Endothelial cell of umbilical vein (primary cell): ENCODE measurements around the gene IFT27. TPM values are rescaled to one million over a fixed set of nuclear protein-coding genes. Genes with fewer than 3 reads are reported as not detected.

Experiments
- BruUV-seq: library from RNA; stranded (reverse); fragments of 400-500 nt; replicated peaks from 2 replicates; lab custom pipeline; 2021; lab: Mats Ljungman, UMichigan
- CTCF ChIA-PET: fragments of 300-600, 350-600 bp; sonication (Branson Sonifier 250); formaldehyde crosslinking; loops from one replicate; lab custom pipeline; 2021; ENCODE audit warnings: antibody characterized with exemption, inconsistent platforms; lab: Charles Lee
- POLR2A ChIA-PET: fragments of 300-600, 350-600 bp; sonication (Branson Sonifier 250); formaldehyde crosslinking; loops from one replicate; lab custom pipeline; 2021; ENCODE audit warnings: antibody characterized with exemption, inconsistent platforms; lab: Charles Lee
- DNase-seq: peaks from one replicate; pipeline ENCODE4 v3.0.0-alpha.2; 2011; ENCODE audit warnings: low read depth, low spot score
- FAIRE-seq: peaks from 2 replicates; lab custom pipeline; 2011; peaks lifted over from hg19 to GRCh38; lab: Jason Lieb, UNC
- H2AFZ ChIP-seq: 2 replicates; pipeline ENCODE4 v1.6.0; 2012; ENCODE audit warnings: low read depth, low read length, control low read depth, inconsistent platforms
- H3K27ac ChIP-seq: 2 replicates; pipeline ENCODE4 v1.5.1; 2011; ENCODE audit warnings: low read depth, mild to moderate bottlenecking, control low read depth, low read length, moderate library complexity; ENCODE audit not compliant: insufficient read depth
- H3K27me3 ChIP-seq, 2 experiments: 2 replicates each; pipeline versions ENCODE4 v1.6.0 to v1.6.1; 2011; ENCODE audit warnings: low read length in 2 of 2, mixed read lengths in 1 of 2; ENCODE audit not compliant: control insufficient read depth in 2 of 2, insufficient read depth in 2 of 2
- H3K36me3 ChIP-seq, 2 experiments: 2 replicates in 1 of 2; 3 replicates in 1 of 2; pipeline ENCODE4 v1.5.1; 2011; ENCODE audit warnings: low read length in 2 of 2, mild to moderate bottlenecking in 1 of 2, moderate library complexity in 1 of 2; ENCODE audit not compliant: control insufficient read depth in 2 of 2, insufficient read depth in 2 of 2; ENCODE audit errors: extremely low read depth in 1 of 2
- H3K4me1 ChIP-seq: 3 replicates; pipeline ENCODE4 v1.5.1; 2011; ENCODE audit warnings: mild to moderate bottlenecking, low read length; ENCODE audit not compliant: control insufficient read depth, insufficient read depth; ENCODE audit errors: extremely low read depth
- H3K4me2 ChIP-seq: 2 replicates; pipeline ENCODE4 v1.6.1; 2011; ENCODE audit warnings: low read length, control low read depth, mixed read lengths; ENCODE audit not compliant: insufficient read depth
- H3K4me3 ChIP-seq, 3 experiments: fragments of 200-600 bp in 1 of 3; sonication (generic), shearing (Covaris generic) in 1 of 3; replicated peaks in 1 of 3; 2 replicates each; pipeline ENCODE4 v1.5.1; 2011 to 2016; ENCODE audit warnings: control low read depth in 3 of 3, low read length in 3 of 3, mild to moderate bottlenecking in 2 of 3, inconsistent platforms in 1 of 3, low read depth in 1 of 3, moderate library complexity in 1 of 3; ENCODE audit not compliant: insufficient read depth in 1 of 3
- H3K79me2 ChIP-seq: 2 replicates; pipeline ENCODE4 v1.6.0; 2012; ENCODE audit warnings: low read length, inconsistent platforms; ENCODE audit not compliant: control insufficient read depth, insufficient read depth
- H3K9ac ChIP-seq: replicated peaks from 2 replicates; pipeline ENCODE3; 2011; ENCODE audit warnings: low read length, control low read depth; ENCODE audit not compliant: insufficient read depth; ENCODE audit errors: extremely low read depth
- H3K9me1 ChIP-seq: replicated peaks from 3 replicates; pipeline ENCODE4 v1.6.0; 2011; ENCODE audit warnings: mild to moderate bottlenecking, low read length; ENCODE audit not compliant: control insufficient read depth, insufficient read depth; ENCODE audit errors: extremely low read depth
- H3K9me3 ChIP-seq: replicated peaks from 2 replicates; pipeline ENCODE4 v1.5.1; 2012; ENCODE audit warnings: low read length, inconsistent platforms; ENCODE audit not compliant: control insufficient read depth, insufficient read depth
- H4K20me1 ChIP-seq: replicated peaks from 2 replicates; pipeline ENCODE3; 2011; ENCODE audit warnings: mild to moderate bottlenecking, low read length; ENCODE audit not compliant: control insufficient read depth, insufficient read depth; ENCODE audit errors: extremely low read depth
- CTCF ChIP-seq, 2 donors: IDR thresholded peaks; 1 replicate in 1 of 2; 2 replicates in 1 of 2; pipeline ENCODE4 v1.5.1; 2011; ENCODE audit warnings: low read length in 2 of 2, mild to moderate bottlenecking in 2 of 2, moderate library complexity in 2 of 2, control low read depth in 1 of 2, inconsistent platforms in 1 of 2, low read depth in 1 of 2; ENCODE audit not compliant: insufficient read depth in 1 of 2; ENCODE audit errors: extremely low read depth in 1 of 2
- FOS ChIP-seq: IDR thresholded peaks from 2 replicates; pipeline ENCODE4 v1.6.1; 2011; ENCODE audit warnings: mild to moderate bottlenecking, low read length, moderate library complexity, borderline replicate concordance; ENCODE audit not compliant: insufficient read depth
- GATA2 ChIP-seq: IDR thresholded peaks from 2 replicates; pipeline ENCODE4 v1.7.0; 2011; ENCODE audit warnings: low read depth, mild to moderate bottlenecking, moderate library complexity, mixed read lengths, low read length; ENCODE audit not compliant: insufficient read length, insufficient read depth
- JUN ChIP-seq: IDR thresholded peaks from 2 replicates; pipeline ENCODE4 v1.6.1; 2011; ENCODE audit warnings: borderline replicate concordance, low read depth; ENCODE audit not compliant: insufficient read length, insufficient read depth
- MAX ChIP-seq: IDR thresholded peaks from 2 replicates; pipeline ENCODE4 v1.6.1; 2011; ENCODE audit not compliant: insufficient read depth, insufficient read length
- MYC ChIP-seq: IDR thresholded peaks from one replicate; pipeline ENCODE4 v1.6.1; 2011; ENCODE audit warnings: mild to moderate bottlenecking, low read depth, low read length
- POLR2A ChIP-seq: IDR thresholded peaks from 2 replicates; pipeline ENCODE4 v1.6.1; 2012; ENCODE audit warnings: low read depth, mild to moderate bottlenecking, control low read depth, low read length
- POLR2AphosphoS5 ChIP-seq: IDR thresholded peaks from 2 replicates; pipeline ENCODE4 v1.6.1; 2012; ENCODE audit warnings: low read depth, mild to moderate bottlenecking, control low read depth, low read length, moderate library complexity; ENCODE audit not compliant: insufficient read depth
- dilution Hi-C: fragments of 300-500 bp; cut with MboI; formaldehyde crosslinking; loops from one replicate; pipeline ENCODE4 v1.15.0; 2019; ENCODE audit warnings: low sequenced_read_pairs; ENCODE audit not compliant: extremely low pct_ligation_motif_present
- intact Hi-C: fragments of 100-400 bp; cut with micrococcal nuclease; formaldehyde crosslinking; loops from one replicate; pipeline ENCODE4 v1.10.0; 2022
- polyA plus RNA-seq, 4 experiments: library from polyadenylated mRNA; depleted of rRNA in 3 of 4; stranded (reverse) in 3 of 4; unstranded in 1 of 4; fragments of >200 nt; gene quantifications; 2 replicates each; pipeline versions ENCODE4 v1.2.1 to v1.2.3, GENCODE V29; 2011 to 2012; ENCODE audit warnings: missing spikeins in 1 of 4
- total RNA-seq: library from RNA; stranded (reverse); gene quantifications from 2 replicates; pipeline ENCODE4 v1.2.3, GENCODE V29; 2021

The IFT27 gene
- total and polyA plus RNA-seq, 2 donors (not counting 3 experiments of a cell fraction or from before 2014, with no cell fraction given), result 29.9 to 33.7 TPM

- ChIA-PET CTCF (interaction anchor here (1.1 to 2.8 kb wide), 3 partner anchors 16 to 53 kb away, joined by 3 to 18 read pairs (median 3); no protein-coding TSS in a partner anchor), POLR2A (no interaction called here)
- intact Hi-C loops, result no loop called here
- no peaks in the 10 kb centered on the region for H3K4me1 ChIP-seq
- dilution Hi-C loops, result no loop called here
- FAIRE-seq (no peak), DNase-seq (no peak)
- no peak overlapping the region for H3K9ac ChIP-seq
- H3K27me3 ChIP-seq, result peaks cover 7 to 11% of the 10 kb centered on the region in 2 experiments
- no peak for TF ChIP-seq GATA2
- no peak for TF ChIP-seq FOS
- no peak for TF ChIP-seq POLR2AphosphoS5
- no peak for TF ChIP-seq MYC
- TF ChIP-seq JUN, result no peak
- TF ChIP-seq MAX, result no peak
- no peak for TF ChIP-seq CTCF (IDR thresholded peaks at IDR 0.05; ENCODE audit: extremely low read depth in 1 of 2, insufficient read depth in 1 of 2, low read depth in 1 of 2, low read length in 2 of 2)
- TF ChIP-seq POLR2A, result no peak
- H4K20me1 ChIP-seq, result no peaks in the 10 kb centered on the region
- no peak overlapping the region for H3K4me3 ChIP-seq
- H3K36me3 ChIP-seq, result no peaks in the 10 kb centered on the region
- BruUV-seq, result no TSS peak
- no peak overlapping the region for H3K27ac ChIP-seq
- no peaks in the 10 kb centered on the region for H3K79me2 ChIP-seq
- H2AFZ ChIP-seq, result no peak overlapping the region
- H3K4me2 ChIP-seq, result no peak overlapping the region
- H3K9me3 ChIP-seq, result no peaks in the 10 kb centered on the region
- no peaks in the 10 kb centered on the region for H3K9me1 ChIP-seq
These were observed 27.4 kb upstream of the IFT27 start for GRCh38 chr22:36803358-36803757.
